GM18526 (cell line): ENCODE data around the gene EYA2.

ENCODE experiments used
- POLR2A ChIP-seq: IDR thresholded peaks from 3 replicates; pipeline ENCODE4 v1.6.1; 2011; ENCODE audit not compliant: insufficient read length; ENCODE audit errors: extremely low read depth

EYA2 gene

DNA sequence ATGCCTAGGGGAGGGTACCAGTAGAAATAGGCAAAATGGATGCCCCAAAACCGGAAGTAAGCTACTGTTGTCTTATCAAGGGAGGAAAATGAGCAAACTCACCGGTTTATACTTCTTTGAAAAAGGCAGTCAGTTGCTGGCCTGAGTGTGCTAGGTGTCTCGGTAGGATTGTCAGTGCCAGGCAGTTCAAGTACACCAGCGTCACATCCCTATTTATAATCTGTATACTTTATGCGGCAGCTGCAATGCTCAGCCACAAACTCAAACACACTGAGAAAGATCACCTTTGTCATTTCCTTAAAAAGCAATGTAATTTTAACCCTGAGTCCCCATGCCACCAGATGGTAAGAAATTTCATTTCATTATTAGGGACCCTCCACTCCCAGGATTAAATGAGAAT lies 196.2 kb downstream of the EYA2 start:
- TF ChIP-seq POLR2A, result no peak

DNA sequence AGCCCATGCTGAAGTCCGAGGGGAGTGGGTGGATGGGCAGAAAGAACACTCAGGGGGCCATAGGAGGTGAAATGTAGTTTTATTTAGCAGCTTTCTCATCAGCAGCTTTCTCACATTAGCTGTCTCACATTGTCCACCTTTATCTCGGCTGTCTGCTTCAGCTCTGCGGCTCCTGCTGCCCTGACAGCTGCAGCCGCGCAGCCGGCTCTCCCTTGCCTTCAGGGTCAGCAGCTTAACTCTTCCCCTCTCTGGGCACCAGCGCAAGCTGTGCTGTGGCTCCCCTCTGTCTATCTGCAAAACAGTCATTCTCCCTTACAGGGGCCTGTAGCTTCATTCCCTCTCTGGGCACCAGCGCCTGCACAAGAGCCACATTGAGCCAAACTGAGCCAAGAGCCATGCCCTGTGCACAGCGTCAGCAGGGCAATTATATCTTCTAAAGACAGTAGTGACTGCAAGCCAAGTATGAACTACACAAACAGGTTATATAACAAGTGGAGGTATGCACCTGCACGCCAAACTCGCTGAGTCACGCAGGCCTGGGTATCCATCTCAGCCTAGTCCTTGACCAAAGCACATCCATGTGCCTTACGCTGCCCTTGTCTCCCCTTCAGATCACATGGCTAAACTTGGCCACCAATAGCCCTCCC lies 198.8 kb downstream of the EYA2 start:
- TF ChIP-seq POLR2A, result no peak

DNA sequence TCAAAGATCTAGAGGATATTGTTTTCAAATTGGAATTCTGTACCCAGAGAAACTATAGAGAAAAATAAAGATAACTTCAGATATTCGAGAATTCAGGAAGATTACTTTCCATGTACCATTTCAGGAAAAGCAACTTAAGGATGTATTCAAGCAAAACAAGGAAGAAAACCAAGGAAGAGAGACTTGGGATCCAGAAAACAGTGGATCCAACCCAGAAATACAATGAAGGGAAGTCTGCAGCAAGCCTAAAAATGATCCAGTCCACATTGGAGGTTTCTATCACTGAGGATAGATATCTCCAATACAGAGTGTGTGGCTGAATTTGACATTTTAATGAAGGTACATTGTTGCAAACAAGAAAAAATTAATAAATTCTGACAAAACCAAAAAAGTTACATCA lies 201.0 kb downstream of the EYA2 start:
- no peak for TF ChIP-seq POLR2A

DNA sequence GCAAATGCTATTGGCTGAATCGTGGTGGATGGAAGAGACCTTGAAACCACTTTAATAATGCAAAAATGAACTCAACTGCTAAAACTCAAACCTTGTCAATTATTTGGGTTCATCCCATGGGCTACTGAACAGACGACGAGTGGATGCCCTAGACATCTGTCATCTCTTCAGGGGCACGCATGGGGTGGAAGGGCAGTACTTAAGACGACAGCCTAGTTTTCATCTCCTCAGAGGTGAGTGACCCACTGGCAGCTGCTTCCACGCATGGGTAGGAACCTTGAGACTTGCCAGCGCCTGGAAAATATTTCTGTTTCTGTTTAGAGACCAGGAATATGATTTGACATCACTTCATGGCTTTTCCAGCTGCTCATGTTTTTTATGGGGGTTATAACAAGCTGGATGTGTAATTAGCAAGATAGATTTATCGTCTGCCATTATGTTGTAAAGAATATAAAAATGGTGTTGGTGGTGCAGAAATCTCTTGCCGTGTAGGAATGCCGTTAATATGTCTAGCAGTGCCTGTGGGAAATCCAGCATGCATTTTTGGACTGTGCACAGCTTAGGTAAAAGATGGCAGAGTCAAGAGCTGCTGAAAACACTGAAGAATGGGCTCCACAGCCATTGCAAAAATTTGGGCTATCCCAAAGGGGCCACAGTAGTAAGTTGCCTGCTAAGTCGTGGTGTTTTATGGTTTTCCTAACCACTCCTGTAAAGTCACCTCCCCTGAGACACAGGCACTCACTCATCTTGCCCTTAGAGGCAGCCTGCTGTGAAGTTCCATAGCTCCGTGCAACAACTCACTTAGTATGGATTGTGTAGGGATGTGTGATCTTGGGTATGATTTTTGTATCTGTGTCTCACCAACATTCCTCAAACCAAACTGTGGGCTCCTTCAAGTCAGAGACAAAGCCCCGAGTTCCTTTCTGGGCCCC lies 203.3 kb downstream of the EYA2 start:
- TF ChIP-seq POLR2A, result no peak

DNA sequence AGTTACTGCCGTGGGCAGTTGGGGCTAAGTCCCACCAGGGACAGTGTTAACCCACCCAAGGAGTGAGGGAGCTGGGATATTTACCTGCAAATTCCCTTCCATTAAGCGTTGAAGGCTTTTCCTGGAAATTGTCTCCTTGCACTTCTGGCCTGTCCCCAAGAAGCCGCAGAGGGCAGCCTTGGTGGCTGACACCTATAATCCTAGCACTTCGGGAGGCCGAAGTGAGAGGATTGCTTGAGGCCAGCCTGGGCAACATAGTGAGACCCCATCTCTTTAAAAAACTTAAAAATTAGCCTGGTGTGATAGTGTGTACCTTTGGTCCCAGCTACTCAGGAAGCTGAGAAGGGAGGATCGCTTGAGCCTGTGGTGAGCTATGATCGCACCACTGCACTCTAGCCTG lies 204.4 kb downstream of the EYA2 start:
- no peak for TF ChIP-seq POLR2A

DNA sequence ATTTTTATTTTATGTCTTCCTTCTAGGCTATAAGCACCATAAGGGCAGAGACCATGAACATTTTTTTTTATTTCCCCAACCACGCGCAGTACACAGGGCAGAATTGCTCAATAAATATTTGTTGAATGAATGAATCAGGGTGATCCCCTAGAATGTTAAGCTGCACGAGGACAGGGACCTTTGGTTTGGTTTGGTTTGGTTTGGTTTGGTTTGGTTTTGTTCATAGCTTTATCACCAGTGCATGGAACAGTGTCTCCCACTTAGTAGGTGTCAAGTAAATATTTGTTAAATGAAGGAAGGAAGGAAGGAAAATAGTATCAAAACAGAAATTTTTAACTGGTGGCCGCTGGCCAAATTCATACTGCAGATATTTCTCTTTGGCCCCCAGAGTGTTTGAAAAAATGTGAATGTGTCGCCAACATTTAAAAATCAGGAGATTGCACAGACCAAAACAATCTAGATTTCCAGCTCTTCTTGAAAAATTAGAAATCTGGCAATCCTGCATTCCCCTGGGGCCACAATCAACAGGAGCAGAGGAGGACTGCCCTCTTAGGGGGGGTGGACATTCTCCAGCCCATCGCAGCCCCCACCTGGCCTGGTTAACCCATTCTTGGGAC lies 205.3 kb downstream of the EYA2 start:
- TF ChIP-seq POLR2A, result no peak

DNA sequence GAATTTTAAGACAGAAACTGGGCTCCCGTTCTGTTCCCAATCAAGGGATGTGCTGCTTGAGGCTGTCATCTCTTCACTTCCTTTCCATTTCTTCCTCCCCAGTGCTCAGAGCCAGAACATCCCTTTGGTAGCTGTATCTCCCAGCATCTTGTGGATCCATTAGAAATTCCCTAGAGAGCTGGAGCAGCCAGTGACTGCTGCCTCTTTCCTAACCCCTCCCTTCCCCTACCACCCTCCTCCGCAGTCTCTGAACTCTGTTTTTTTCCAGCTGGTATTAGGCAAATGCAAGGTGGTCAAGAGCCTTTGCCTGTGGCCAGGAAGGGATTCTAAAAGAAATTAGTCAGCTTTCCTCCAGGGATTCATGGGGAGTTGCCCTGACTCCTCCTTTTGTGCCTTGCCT lies 208.0 kb downstream of the EYA2 start:
- no peak for TF ChIP-seq POLR2A

DNA sequence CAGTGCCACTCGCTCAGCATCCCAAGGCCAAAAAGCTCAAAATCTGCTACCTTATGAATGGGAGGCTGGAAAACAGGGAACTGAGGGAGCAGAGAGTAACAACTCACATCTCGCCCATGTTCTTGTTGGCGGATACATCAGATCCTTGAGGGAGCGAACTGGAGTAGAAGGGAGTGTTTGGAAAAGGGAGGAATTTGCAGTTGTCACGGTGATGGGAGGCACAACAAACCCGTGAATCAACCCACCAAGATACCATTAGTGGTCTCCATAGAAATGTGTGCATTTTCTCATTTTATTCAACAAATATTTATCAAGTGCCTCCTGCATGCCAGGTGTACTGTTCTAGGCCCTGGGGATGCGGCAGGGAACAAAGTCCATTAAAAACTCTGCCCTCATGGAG lies 212.1 kb downstream of the EYA2 start:
- TF ChIP-seq POLR2A, result no peak

DNA sequence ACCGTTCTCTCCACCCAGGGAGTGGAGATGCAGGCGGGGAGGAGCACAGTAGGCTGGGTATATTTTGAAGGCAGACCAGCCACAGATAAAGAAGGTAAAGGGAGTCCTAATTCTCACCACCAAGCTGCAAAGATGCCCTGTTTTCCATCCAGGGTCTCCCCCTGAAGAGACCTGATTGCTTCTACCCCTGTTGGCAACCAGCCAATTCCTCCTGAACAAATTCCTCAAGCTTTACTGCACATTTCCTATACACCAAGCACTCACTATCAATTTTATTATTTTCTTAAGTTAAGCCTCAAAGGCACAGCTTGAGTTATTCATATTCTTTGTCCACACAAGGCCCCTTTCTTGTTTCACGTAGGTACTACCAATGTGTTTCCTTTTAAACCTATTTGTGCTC lies 214.4 kb downstream of the EYA2 start:
- no peak for TF ChIP-seq POLR2A

DNA sequence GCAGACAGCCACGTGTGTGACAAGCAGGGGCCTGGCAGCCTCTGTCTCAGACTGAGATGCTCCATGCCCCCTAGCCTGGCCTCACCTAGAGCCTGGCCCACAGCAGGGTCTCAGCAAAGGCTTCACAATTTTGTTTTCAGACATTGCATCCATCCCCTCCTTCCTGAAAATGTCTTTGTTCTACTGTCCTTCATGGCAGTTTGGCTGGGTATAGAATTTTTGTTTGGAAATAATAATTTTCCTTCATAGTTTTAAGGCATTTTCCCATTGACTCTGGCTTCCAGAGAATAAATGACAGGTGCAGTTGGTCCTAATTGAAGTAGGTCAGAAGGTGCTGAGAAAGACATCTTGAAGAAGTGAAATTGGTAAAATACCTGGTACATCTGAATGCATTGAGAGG lies 216.2 kb downstream of the EYA2 start:
- no peak for TF ChIP-seq POLR2A

DNA sequence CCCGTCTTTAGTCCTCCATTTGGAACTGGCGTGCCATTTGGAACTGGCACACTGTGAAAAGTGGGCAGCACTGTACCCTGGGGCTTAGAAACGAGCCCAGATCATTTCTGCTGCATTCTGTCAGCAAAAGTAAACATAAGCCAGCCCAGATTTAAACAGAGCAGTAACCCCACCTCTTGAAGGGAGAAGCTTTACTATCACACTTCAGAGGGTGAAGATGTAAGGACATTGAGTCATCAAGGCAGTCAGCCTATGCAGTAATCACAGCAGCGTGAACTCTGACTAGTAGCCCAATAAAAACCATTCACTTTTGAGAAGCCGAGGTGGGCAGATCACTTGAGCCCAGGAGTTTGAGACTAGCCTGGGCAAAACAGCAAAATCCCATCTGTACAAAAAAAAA lies 216.9 kb downstream of the EYA2 start:
- TF ChIP-seq POLR2A, result no peak

DNA sequence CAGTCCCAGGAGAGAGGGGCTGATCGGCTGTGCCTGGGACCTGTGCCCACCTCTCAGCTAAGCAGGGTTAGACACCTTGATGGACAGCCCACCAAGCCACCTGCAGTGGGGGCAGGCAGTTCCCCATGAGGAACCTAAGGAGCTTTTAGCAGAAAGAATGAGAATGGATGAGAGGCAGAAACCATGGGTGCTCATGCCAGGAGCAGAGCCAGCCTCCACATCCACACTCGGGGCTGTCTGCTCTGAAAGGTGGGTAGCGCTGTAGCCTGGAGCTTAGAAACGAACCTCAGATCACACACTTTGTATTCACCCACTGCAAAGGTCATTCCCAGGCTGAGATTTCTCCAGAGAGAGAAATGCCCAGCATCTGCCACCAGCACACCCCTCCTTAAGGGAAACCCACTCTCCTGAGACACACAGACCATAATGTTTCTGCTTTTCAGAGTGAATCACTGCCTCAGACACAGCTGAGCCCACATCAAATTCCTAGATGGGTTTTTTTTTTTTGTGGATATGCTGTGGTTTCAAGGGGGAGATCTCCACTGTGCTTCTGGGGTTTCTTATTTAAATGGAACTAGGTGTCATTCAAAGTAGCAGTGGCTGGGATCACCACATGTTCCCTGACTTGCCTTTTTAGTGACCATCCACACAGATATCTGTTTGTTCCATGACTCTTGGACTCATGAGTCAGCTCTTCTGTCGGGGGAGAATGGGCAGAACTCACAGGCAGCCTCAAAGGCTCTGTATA lies 218.9 kb downstream of the EYA2 start:
- TF ChIP-seq POLR2A, result no peak

DNA sequence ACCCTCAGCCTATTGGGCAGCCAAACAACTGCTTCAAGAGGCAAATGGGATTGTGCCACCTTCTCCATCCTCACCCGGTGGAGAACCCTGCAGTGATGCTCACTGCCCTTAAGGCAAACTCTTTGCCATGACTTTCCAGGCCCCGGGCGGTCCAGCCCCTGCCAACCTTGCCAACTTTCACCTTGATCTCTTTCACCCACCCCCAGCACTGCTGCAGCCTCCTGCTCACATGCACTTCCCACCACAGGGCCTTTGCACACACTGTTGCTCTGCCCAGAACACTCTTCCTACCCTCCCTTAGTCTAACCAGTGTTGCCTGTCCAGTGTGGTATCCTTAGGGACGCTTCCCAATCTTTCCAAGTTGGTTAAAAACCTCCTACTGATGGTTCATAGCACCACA lies 221.1 kb downstream of the EYA2 start:
- no peak for TF ChIP-seq POLR2A

DNA sequence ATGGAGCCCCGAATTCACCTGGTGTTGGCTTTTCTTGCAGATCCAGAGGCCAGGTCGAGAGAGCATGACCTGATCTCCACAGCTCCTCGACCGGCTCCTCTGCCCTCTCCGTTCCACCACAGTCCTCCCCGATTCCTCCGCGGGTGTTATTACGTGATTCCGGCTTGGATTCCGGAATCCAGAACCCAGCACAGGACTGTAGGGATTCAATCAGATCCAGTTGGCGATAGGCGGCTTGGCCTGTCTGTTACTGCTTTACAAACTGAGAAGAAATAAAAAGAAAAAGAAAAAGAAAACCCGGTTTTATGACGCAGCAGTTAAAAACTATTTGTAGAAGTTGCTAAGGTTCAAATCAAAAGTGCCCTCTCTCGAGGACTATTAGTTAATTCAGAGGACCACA lies 222.7 kb downstream of the EYA2 start:
- no peak for TF ChIP-seq POLR2A

DNA sequence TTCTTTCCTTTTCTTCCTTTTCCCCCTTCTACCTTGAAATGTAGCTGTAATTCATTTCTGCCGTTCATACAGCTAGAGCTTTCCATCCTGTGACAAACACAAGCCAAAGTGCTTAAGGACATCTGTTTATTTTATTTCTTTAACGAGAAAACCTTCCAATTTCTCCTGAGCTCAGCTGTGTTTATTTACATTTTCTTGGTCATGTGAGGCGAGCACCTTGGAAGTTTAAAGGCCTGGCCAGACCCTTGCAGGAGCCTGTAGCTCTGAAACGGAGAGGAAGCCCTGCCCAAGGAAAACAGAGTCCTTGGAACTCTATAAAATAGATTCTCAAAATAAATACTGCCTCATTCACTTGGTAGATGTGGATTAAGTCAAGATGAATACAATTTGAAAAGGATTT lies 223.1 kb downstream of the EYA2 start:
- no peak for TF ChIP-seq POLR2A
